Measurements from ENCODE around the gene TYROBP.

Gene TYROBP

GRCh38 chr19:35889370-35890112, 18.6 kb downstream of the TYROBP start:
- Histone ChIP-seq H3K36me3 (ENCODE audit: insufficient read depth, insufficient read length, low read length) (peaks cover 49% of the 10 kb centered on the region), H3K9ac (ENCODE audit: insufficient read length, low read depth) (no peak overlapping the region), H3K4me1 (ENCODE audit: insufficient read depth, insufficient read length) (no peaks in the 10 kb centered on the region), H3K27me3 (ENCODE audit: insufficient read depth, insufficient read length) (no peaks in the 10 kb centered on the region), H3K9me3 (ENCODE audit: insufficient read depth, low read length) (no peaks in the 10 kb centered on the region), H3K4me3 (ENCODE audit: insufficient read length, low read depth) (no peak overlapping the region)
- no peak for DNase-seq (ENCODE audit: low read depth, low spot score)
- no peak for TF ChIP-seq SUZ12 (IDR thresholded peaks at IDR 0.05; ENCODE audit: extremely low read depth, insufficient read depth, insufficient read length)
- TF ChIP-seq ZNF274 (IDR thresholded peaks at IDR 0.05; ENCODE audit: low read depth, low read length), result no peak
- no peak for TF ChIP-seq YY1 (IDR thresholded peaks at IDR 0.05; ENCODE audit: insufficient read depth, insufficient read length)

- TF ChIP-seq SUZ12 (IDR thresholded peaks at IDR 0.05; ENCODE audit: extremely low read depth, insufficient read depth, insufficient read length) (no peak), ZNF274 (IDR thresholded peaks at IDR 0.05; ENCODE audit: low read depth, low read length) (no peak)
- Histone ChIP-seq H3K27me3 (ENCODE audit: insufficient read depth, insufficient read length) (no peaks in the 10 kb centered on the region), H3K4me3 (ENCODE audit: insufficient read length, low read depth) (no peak overlapping the region), H3K9me3 (ENCODE audit: insufficient read depth, low read length) (no peaks in the 10 kb centered on the region), H3K4me1 (ENCODE audit: insufficient read depth, insufficient read length) (no peaks in the 10 kb centered on the region), H3K9ac (ENCODE audit: insufficient read length, low read depth) (no peak overlapping the region), H3K36me3 (ENCODE audit: insufficient read depth, insufficient read length, low read length) (peaks cover 40% of the 10 kb centered on the region)
- no peak for DNase-seq (ENCODE audit: low read depth, low spot score)
Measured at GRCh38 chr19:35888398-35888797, 19.7 kb downstream of the TYROBP start.

GRCh38 chr19:35887197-35887596, 20.9 kb downstream of the TYROBP start:
- Histone ChIP-seq H3K4me1 (ENCODE audit: insufficient read depth, insufficient read length) (no peaks in the 10 kb centered on the region), H3K36me3 (ENCODE audit: insufficient read depth, insufficient read length, low read length) (peaks cover 34% of the 10 kb centered on the region), H3K9me3 (ENCODE audit: insufficient read depth, low read length) (no peaks in the 10 kb centered on the region), H3K9ac (ENCODE audit: insufficient read length, low read depth) (no peak overlapping the region), H3K27me3 (ENCODE audit: insufficient read depth, insufficient read length) (no peaks in the 10 kb centered on the region), H3K4me3 (ENCODE audit: insufficient read length, low read depth) (no peak overlapping the region)
- DNase-seq (ENCODE audit: low read depth, low spot score), result no peak
- TF ChIP-seq YY1 (IDR thresholded peaks at IDR 0.05; ENCODE audit: insufficient read depth, insufficient read length) (no peak), SUZ12 (IDR thresholded peaks at IDR 0.05; ENCODE audit: extremely low read depth, insufficient read depth, insufficient read length) (no peak), ZNF274 (IDR thresholded peaks at IDR 0.05; ENCODE audit: low read depth, low read length) (no peak)

GRCh38 chr19:35885904-35886303, 22.2 kb downstream of the TYROBP start:
- no peak for DNase-seq (ENCODE audit: low read depth, low spot score)
- TF ChIP-seq SUZ12 (IDR thresholded peaks at IDR 0.05; ENCODE audit: extremely low read depth, insufficient read depth, insufficient read length) (no peak), YY1 (IDR thresholded peaks at IDR 0.05; ENCODE audit: insufficient read depth, insufficient read length) (no peak), ZNF274 (IDR thresholded peaks at IDR 0.05; ENCODE audit: low read depth, low read length) (no peak)
- H3K4me1 ChIP-seq (ENCODE audit: insufficient read depth, insufficient read length), result no peaks in the 10 kb centered on the region
- H3K27me3 ChIP-seq (ENCODE audit: insufficient read depth, insufficient read length), result no peaks in the 10 kb centered on the region
- H3K9ac ChIP-seq (ENCODE audit: insufficient read length, low read depth), result no peak overlapping the region
- no peak overlapping the region for H3K4me3 ChIP-seq (ENCODE audit: insufficient read length, low read depth)
- no peaks in the 10 kb centered on the region for H3K9me3 ChIP-seq (ENCODE audit: insufficient read depth, low read length)
- H3K36me3 ChIP-seq (ENCODE audit: insufficient read depth, insufficient read length, low read length), result peaks cover 34% of the 10 kb centered on the region

GRCh38 chr19:35885225-35885738, 22.8 kb downstream of the TYROBP start:
- no peaks in the 10 kb centered on the region for H3K9me3 ChIP-seq (ENCODE audit: insufficient read depth, low read length)
- H3K36me3 ChIP-seq (ENCODE audit: insufficient read depth, insufficient read length, low read length), result peaks cover 34% of the 10 kb centered on the region
- DNase-seq (ENCODE audit: low read depth, low spot score), result no peak
- no peaks in the 10 kb centered on the region for H3K27me3 ChIP-seq (ENCODE audit: insufficient read depth, insufficient read length)
- no peaks in the 10 kb centered on the region for H3K4me1 ChIP-seq (ENCODE audit: insufficient read depth, insufficient read length)
- no peak overlapping the region for H3K4me3 ChIP-seq (ENCODE audit: insufficient read length, low read depth)
- TF ChIP-seq ZNF274 (IDR thresholded peaks at IDR 0.05; ENCODE audit: low read depth, low read length) (no peak), SUZ12 (IDR thresholded peaks at IDR 0.05; ENCODE audit: extremely low read depth, insufficient read depth, insufficient read length) (no peak), YY1 (IDR thresholded peaks at IDR 0.05; ENCODE audit: insufficient read depth, insufficient read length) (no peak)
- no peak overlapping the region for H3K9ac ChIP-seq (ENCODE audit: insufficient read length, low read depth)

GRCh38 chr19:35883882-35884281, 24.2 kb downstream of the TYROBP start:
- Histone ChIP-seq H3K4me1 (ENCODE audit: insufficient read depth, insufficient read length) (no peaks in the 10 kb centered on the region), H3K36me3 (ENCODE audit: insufficient read depth, insufficient read length, low read length) (peaks cover 24% of the 10 kb centered on the region), H3K9ac (ENCODE audit: insufficient read length, low read depth) (no peak overlapping the region), H3K27me3 (ENCODE audit: insufficient read depth, insufficient read length) (no peaks in the 10 kb centered on the region), H3K9me3 (ENCODE audit: insufficient read depth, low read length) (no peaks in the 10 kb centered on the region), H3K4me3 (ENCODE audit: insufficient read length, low read depth) (no peak overlapping the region)
- no peak for DNase-seq (ENCODE audit: low read depth, low spot score)
- TF ChIP-seq SUZ12 (IDR thresholded peaks at IDR 0.05; ENCODE audit: extremely low read depth, insufficient read depth, insufficient read length) (no peak), ZNF274 (IDR thresholded peaks at IDR 0.05; ENCODE audit: low read depth, low read length) (no peak), YY1 (IDR thresholded peaks at IDR 0.05; ENCODE audit: insufficient read depth, insufficient read length) (no peak)

- Histone ChIP-seq H3K4me1 (ENCODE audit: insufficient read depth, insufficient read length) (no peaks in the 10 kb centered on the region), H3K9ac (ENCODE audit: insufficient read length, low read depth) (no peak overlapping the region), H3K27me3 (ENCODE audit: insufficient read depth, insufficient read length) (no peaks in the 10 kb centered on the region), H3K9me3 (ENCODE audit: insufficient read depth, low read length) (no peaks in the 10 kb centered on the region), H3K4me3 (ENCODE audit: insufficient read length, low read depth) (no peak overlapping the region), H3K36me3 (ENCODE audit: insufficient read depth, insufficient read length, low read length) (peaks cover 14% of the 10 kb centered on the region)
- TF ChIP-seq SUZ12 (IDR thresholded peaks at IDR 0.05; ENCODE audit: extremely low read depth, insufficient read depth, insufficient read length) (no peak), ZNF274 (IDR thresholded peaks at IDR 0.05; ENCODE audit: low read depth, low read length) (no peak), YY1 (IDR thresholded peaks at IDR 0.05; ENCODE audit: insufficient read depth, insufficient read length) (no peak)
- no peak for DNase-seq (ENCODE audit: low read depth, low spot score)
Measured at GRCh38 chr19:35882114-35882832, 25.8 kb downstream of the TYROBP start.
